ENCODE results near the gene HNRNPM. TPM values are rescaled to one million over a fixed set of nuclear protein-coding genes. Genes with fewer than 3 reads are reported as not detected.
A peak's percentile ranks its signal among the peaks of the same experiment; 100 is the strongest.
"Not testable (repeated sequence)": the region's sequence is repeated elsewhere in the genome, so short reads cannot be mapped to it uniquely, and the experiment has no call there.

The HNRNPM gene
- total and polyA plus RNA-seq, 4 experiments from 2014 or later, result 197 to 245 (median 203) TPM

DNA sequence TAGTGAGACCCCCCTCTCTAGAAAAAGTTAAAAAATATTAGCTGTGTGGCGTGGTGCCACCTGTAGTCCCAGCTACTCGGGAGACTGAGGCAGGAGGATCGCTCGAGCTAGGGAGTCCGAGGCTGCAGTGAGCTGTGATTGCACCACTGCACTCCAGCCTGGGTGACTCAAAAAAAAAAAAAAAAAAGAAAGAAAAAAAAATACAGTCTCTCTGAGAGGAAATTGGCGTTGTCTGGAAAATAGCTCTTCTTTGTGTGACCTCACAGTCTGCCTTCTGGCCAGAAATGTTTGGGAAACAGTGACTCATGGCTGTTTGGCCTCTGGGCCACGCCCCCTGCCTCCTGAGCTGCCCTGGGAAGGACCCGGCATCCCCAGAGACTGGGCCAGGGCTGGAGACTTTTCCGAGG lies 21.0 kb upstream of the HNRNPM start:
- intact Hi-C loops (cut with micrococcal nuclease), result no loop called here

DNA sequence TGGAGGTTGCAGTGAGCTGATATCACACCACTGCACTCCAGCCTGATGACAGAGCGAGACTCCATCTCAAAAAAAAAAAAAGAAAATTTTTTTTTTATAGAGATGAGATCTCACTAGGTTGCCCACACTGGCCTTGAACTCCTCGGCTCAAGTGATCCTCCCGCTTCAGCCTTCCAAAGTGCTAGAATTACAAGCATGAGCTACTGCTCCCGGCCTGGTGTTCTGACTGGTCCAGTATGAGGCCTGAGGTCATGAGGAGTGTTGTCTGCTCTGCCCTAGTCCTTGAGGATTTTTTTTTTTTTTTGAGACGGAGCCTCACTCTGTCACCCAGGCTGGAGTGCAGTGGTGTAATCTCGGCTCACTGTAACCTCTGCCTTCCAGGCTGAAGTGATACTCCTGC lies 19.4 kb upstream of the HNRNPM start:
- CTCF ChIA-PET (ENCODE audit: partially characterized antibody), result interaction anchor here (0.6 to 2.8 kb wide), 2 partner anchors 12 to 122 kb away, joined by 3 to 11 read pairs; partner anchors contain the start of gene MARCHF2
- H3K36me3 ChIP-seq (ENCODE audit: insufficient read depth, low read length); H3K27me3 Mint-ChIP-seq; H3K27ac Mint-ChIP-seq; H3K4me1 ChIP-seq (ENCODE audit: insufficient read depth, low read length); H3K27ac ChIP-seq (ENCODE audit: low read depth, low read length); DNase-seq; H3K4me3 Mint-ChIP-seq; intact Hi-C loops (cut with micrococcal nuclease); H3K9me3 ChIP-seq (ENCODE audit: control insufficient read depth in 1 of 2, low read length in 2 of 2); H3K27me3 ChIP-seq (ENCODE audit: insufficient read depth, low read length); H3K9me3 Mint-ChIP-seq; H3K4me3 ChIP-seq (ENCODE audit: low read length in 2 of 2); H3K4me1 Mint-ChIP-seq: not testable (repeated sequence)
- POLR2A ChIA-PET (ENCODE audit: partially characterized antibody), result interaction anchor here (1.1 kb wide), 1 partner anchor 19 kb away, joined by 3 read pairs; the partner anchor contains the start of gene HNRNPM
- peaks cover 8 to 15% of the 10 kb centered on the region in 2 donors for H3K36me3 Mint-ChIP-seq

More for the DNA sequence above, 21.0 kb upstream of the HNRNPM start:
- peaks cover 2% of the 10 kb centered on the region for H3K36me3 ChIP-seq (ENCODE audit: insufficient read depth, low read length)
- Mint-ChIP-seq H3K27me3 (no peaks in the 10 kb centered on the region), H3K36me3 (peaks cover 8 to 12% of the 10 kb centered on the region in 2 donors), H3K27ac (no peak overlapping the region), H3K9me3 (no peaks in the 10 kb centered on the region), H3K4me1 (no peaks in the 10 kb centered on the region), H3K4me3 (no peak overlapping the region)
- no peaks in the 10 kb centered on the region for H3K27me3 ChIP-seq (ENCODE audit: insufficient read depth, low read length)
- H3K4me1 ChIP-seq (ENCODE audit: insufficient read depth, low read length), result no peaks in the 10 kb centered on the region
- H3K4me3 ChIP-seq (ENCODE audit: low read length in 2 of 2), result no peak overlapping the region
- no peak overlapping the region for H3K27ac ChIP-seq (ENCODE audit: low read depth, low read length)
- CTCF ChIA-PET (ENCODE audit: partially characterized antibody), result interaction anchor here (0.6 to 2.8 kb wide), 3 partner anchors 10 to 70 kb away, joined by 3 to 11 read pairs (median 8); partner anchors contain the start of gene MARCHF2
- POLR2A ChIA-PET (ENCODE audit: partially characterized antibody), result interaction anchor here (0.6 to 1.0 kb wide), 2 partner anchors 10 to 144 kb away, joined by 3 read pairs; no protein-coding TSS in a partner anchor
- DNase-seq, result no peak
- no peaks in the 10 kb centered on the region for H3K9me3 ChIP-seq (ENCODE audit: control insufficient read depth in 1 of 2, low read length in 2 of 2)

- peak overlapping the region in 2 of 7 donors; percentile 28 to 57 for H3K27ac Mint-ChIP-seq
- H3K4me1 ChIP-seq (ENCODE audit: insufficient read depth, low read length), result no peaks in the 10 kb centered on the region
- peaks cover 2% of the 10 kb centered on the region for H3K36me3 ChIP-seq (ENCODE audit: insufficient read depth, low read length)
- no peak overlapping the region for H3K4me3 Mint-ChIP-seq
- no peaks in the 10 kb centered on the region for H3K9me3 Mint-ChIP-seq
- no peak for DNase-seq
- no peak overlapping the region for H3K4me3 ChIP-seq (ENCODE audit: low read length in 2 of 2)
- no peaks in the 10 kb centered on the region for H3K4me1 Mint-ChIP-seq
- intact Hi-C loops (cut with micrococcal nuclease), result no loop called here
- H3K9me3 ChIP-seq (ENCODE audit: control insufficient read depth in 1 of 2, low read length in 2 of 2), result no peaks in the 10 kb centered on the region
- POLR2A ChIA-PET (ENCODE audit: partially characterized antibody), result no interaction called here
- no peaks in the 10 kb centered on the region for H3K27me3 Mint-ChIP-seq
- CTCF ChIA-PET (ENCODE audit: partially characterized antibody), result interaction anchor here (1.3 kb wide), 1 partner anchor 13 kb away, joined by 8 read pairs; the partner anchor contains the start of gene MARCHF2
- no peaks in the 10 kb centered on the region for H3K27me3 ChIP-seq (ENCODE audit: insufficient read depth, low read length)
- no peak overlapping the region for H3K27ac ChIP-seq (ENCODE audit: low read depth, low read length)
- H3K36me3 Mint-ChIP-seq, result peaks cover 11 to 15% of the 10 kb centered on the region in 2 donors
Observed at GRCh38 chr19:8426283-8426682, 18.5 kb upstream of the HNRNPM start.

DNA sequence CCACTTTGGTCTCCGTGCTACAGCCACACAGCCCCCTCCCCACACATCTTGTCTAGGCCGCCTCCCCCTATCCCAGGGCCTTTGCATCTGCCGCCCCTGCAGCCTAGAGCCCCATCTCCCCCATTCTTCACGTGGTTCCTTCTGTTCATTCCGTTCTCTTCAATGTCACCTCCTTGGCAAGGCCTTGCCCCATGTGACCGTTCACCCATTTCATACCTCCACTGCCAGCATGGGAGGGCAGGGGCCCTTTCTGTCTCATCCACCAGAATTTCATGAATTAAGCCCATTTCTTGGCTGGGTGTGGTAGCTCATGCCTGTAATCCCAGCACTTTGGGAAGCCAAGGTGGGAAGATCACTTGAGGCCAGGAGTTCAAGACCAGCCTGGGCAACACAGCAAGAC lies 15.7 kb upstream of the HNRNPM start:
- no peak for DNase-seq

GRCh38 chr19:8429826-8430225 lies 14.9 kb upstream of the HNRNPM start:
- Mint-ChIP-seq H3K4me1 (no peaks in the 10 kb centered on the region), H3K9me3 (no peaks in the 10 kb centered on the region), H3K4me3 (no peak overlapping the region), H3K36me3 (peaks cover 8 to 15% of the 10 kb centered on the region in 2 donors), H3K27ac (no peak overlapping the region), H3K27me3 (no peaks in the 10 kb centered on the region)
- POLR2A ChIA-PET (ENCODE audit: partially characterized antibody), result no interaction called here
- Histone ChIP-seq H3K36me3 (ENCODE audit: insufficient read depth, low read length) (peaks cover 2% of the 10 kb centered on the region), H3K4me3 (ENCODE audit: low read length in 2 of 2) (no peak overlapping the region), H3K27me3 (ENCODE audit: insufficient read depth, low read length) (no peaks in the 10 kb centered on the region), H3K4me1 (ENCODE audit: insufficient read depth, low read length) (no peaks in the 10 kb centered on the region), H3K9me3 (ENCODE audit: control insufficient read depth in 1 of 2, low read length in 2 of 2) (no peaks in the 10 kb centered on the region), H3K27ac (ENCODE audit: low read depth, low read length) (no peak overlapping the region)
- intact Hi-C loops (cut with micrococcal nuclease), result no loop called here
- DNase-seq, result no peak
- CTCF ChIA-PET (ENCODE audit: partially characterized antibody), result interaction anchor here (1.8 kb wide), 1 partner anchor 16 kb away, joined by 6 read pairs; the partner anchor contains the start of gene MARCHF2

More for the DNA sequence above, 15.7 kb upstream of the HNRNPM start:
- Histone ChIP-seq H3K9me3 (ENCODE audit: control insufficient read depth in 1 of 2, low read length in 2 of 2) (no peaks in the 10 kb centered on the region), H3K27me3 (ENCODE audit: insufficient read depth, low read length) (no peaks in the 10 kb centered on the region), H3K4me1 (ENCODE audit: insufficient read depth, low read length) (no peaks in the 10 kb centered on the region), H3K36me3 (ENCODE audit: insufficient read depth, low read length) (peaks cover 2% of the 10 kb centered on the region), H3K4me3 (ENCODE audit: low read length in 2 of 2) (no peak overlapping the region), H3K27ac (ENCODE audit: low read depth, low read length) (no peak overlapping the region)
- no peaks in the 10 kb centered on the region for H3K27me3 Mint-ChIP-seq
- peaks cover 8 to 15% of the 10 kb centered on the region in 2 donors for H3K36me3 Mint-ChIP-seq
- no peak overlapping the region for H3K27ac Mint-ChIP-seq
- no peaks in the 10 kb centered on the region for H3K9me3 Mint-ChIP-seq
- ChIA-PET POLR2A (ENCODE audit: partially characterized antibody) (no interaction called here), CTCF (ENCODE audit: partially characterized antibody) (interaction anchor here (1.8 kb wide), 1 partner anchor 16 kb away, joined by 6 read pairs; the partner anchor contains the start of gene MARCHF2)
- H3K4me1 Mint-ChIP-seq, result no peaks in the 10 kb centered on the region
- no peak overlapping the region for H3K4me3 Mint-ChIP-seq
- intact Hi-C loops (cut with micrococcal nuclease), result no loop called here

DNA sequence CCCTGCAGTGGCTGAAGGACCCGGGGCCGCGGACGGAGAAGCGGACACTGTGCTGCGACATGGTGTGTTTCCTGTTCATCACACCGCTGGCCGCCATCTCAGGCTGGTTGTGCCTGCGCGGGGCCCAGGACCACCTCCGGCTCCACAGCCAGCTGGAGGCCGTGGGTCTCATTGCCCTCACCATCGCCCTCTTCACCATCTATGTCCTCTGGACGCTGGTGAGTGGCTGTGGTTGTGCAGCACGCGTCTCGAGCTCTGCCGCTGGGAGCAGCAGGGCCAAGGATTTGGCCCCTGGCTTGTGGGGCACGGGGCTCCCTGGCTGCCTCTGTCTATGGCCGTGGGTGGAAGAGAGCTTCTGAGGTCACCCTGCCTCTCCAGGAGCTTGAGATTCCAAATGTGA lies 14.1 kb upstream of the HNRNPM start:
- intact Hi-C loops (cut with micrococcal nuclease), result no loop called here
- Histone ChIP-seq H3K4me3 (ENCODE audit: low read length in 2 of 2) (no peak overlapping the region), H3K4me1 (ENCODE audit: insufficient read depth, low read length) (no peaks in the 10 kb centered on the region), H3K27ac (ENCODE audit: low read depth, low read length) (no peak overlapping the region), H3K36me3 (ENCODE audit: insufficient read depth, low read length) (peaks cover 2% of the 10 kb centered on the region), H3K27me3 (ENCODE audit: insufficient read depth, low read length) (no peaks in the 10 kb centered on the region), H3K9me3 (ENCODE audit: control insufficient read depth in 1 of 2, low read length in 2 of 2) (no peaks in the 10 kb centered on the region)
- ChIA-PET CTCF (ENCODE audit: partially characterized antibody) (interaction anchor here (1.8 kb wide), 1 partner anchor 17 kb away, joined by 6 read pairs; the partner anchor contains the start of gene MARCHF2), POLR2A (ENCODE audit: partially characterized antibody) (no interaction called here)
- Mint-ChIP-seq H3K4me3 (no peak overlapping the region), H3K9me3 (no peaks in the 10 kb centered on the region), H3K36me3 (peaks cover 13% of the 10 kb centered on the region in 2 donors), H3K4me1 (peaks cover 0 to 4% (median 0%) of the 10 kb centered on the region in 4 donors), H3K27me3 (no peaks in the 10 kb centered on the region), H3K27ac (peak overlapping the region in 1 of 7 donors; percentile 63)
- DNase-seq, result no peak

GRCh38 chr19:8438236-8438635 lies 6.5 kb upstream of the HNRNPM start:
- H3K4me1 ChIP-seq (ENCODE audit: insufficient read depth, low read length), result no peaks in the 10 kb centered on the region
- ChIA-PET POLR2A (ENCODE audit: partially characterized antibody) (interaction anchor here (1.5 to 1.6 kb wide), 2 partner anchors 8 to 25 kb away, joined by 3 read pairs; partner anchors contain the start of gene MARCHF2), CTCF (ENCODE audit: partially characterized antibody) (no interaction called here)
- intact Hi-C loops (cut with micrococcal nuclease), result no loop called here
- H3K9me3 ChIP-seq (ENCODE audit: control insufficient read depth in 1 of 2, low read length in 2 of 2), result no peaks in the 10 kb centered on the region
- peaks cover 6 to 8% of the 10 kb centered on the region in 2 donors for H3K36me3 Mint-ChIP-seq
- H3K4me3 Mint-ChIP-seq, result no peak overlapping the region
- no peaks in the 10 kb centered on the region for H3K27me3 Mint-ChIP-seq
- H3K36me3 ChIP-seq (ENCODE audit: insufficient read depth, low read length), result peaks cover 8% of the 10 kb centered on the region
- H3K27ac Mint-ChIP-seq, result no peak overlapping the region
- DNase-seq, result no peak
- H3K27ac ChIP-seq (ENCODE audit: low read depth, low read length), result no peak overlapping the region
- no peak overlapping the region for H3K4me3 ChIP-seq (ENCODE audit: low read length in 2 of 2)
- peaks cover 0 to 1% (median 0%) of the 10 kb centered on the region in 8 donors for H3K9me3 Mint-ChIP-seq
- peaks cover 0 to 5% (median under 1%) of the 10 kb centered on the region in 4 donors for H3K4me1 Mint-ChIP-seq
- H3K27me3 ChIP-seq (ENCODE audit: insufficient read depth, low read length), result no peaks in the 10 kb centered on the region
